CD14-positive monocyte (primary cell): Measurements from ENCODE around the gene GREB1L. TPM values are rescaled to one million over a fixed set of nuclear protein-coding genes. Genes with fewer than 3 reads are reported as not detected.

Source experiments
- DNase-seq, 3 donors: peaks; one replicate each; pipeline ENCODE4 v3.0.0-alpha.2; 2011 to 2022
- H2AFZ ChIP-seq: 2 replicates; pipeline ENCODE4 v1.6.0; 2012; ENCODE audit warnings: mild to moderate bottlenecking, low read depth, low read length, inconsistent platforms; ENCODE audit not compliant: insufficient read depth, poor library complexity, severe bottlenecking
- H3K27ac ChIP-seq, 2 donors: 1 replicate in 1 of 2; 2 replicates in 1 of 2; pipeline ENCODE4 v1.5.1; 2012 to 2013; ENCODE audit warnings: low read length in 2 of 2, control low read depth in 1 of 2, inconsistent platforms in 1 of 2, low read depth in 1 of 2, mild to moderate bottlenecking in 1 of 2
- H3K27me3 ChIP-seq, 2 donors: one replicate each; pipeline versions ENCODE4 v1.6.0 to v1.6.1; 2011 to 2013; ENCODE audit warnings: low read length in 2 of 2; ENCODE audit not compliant: control insufficient read depth in 2 of 2, insufficient read depth in 2 of 2
- H3K36me3 ChIP-seq, 2 donors: replicated peaks in 1 of 2; 1 replicate in 1 of 2; 2 replicates in 1 of 2; pipeline versions ENCODE4 v1.5.1 to v1.6.1; 2012 to 2013; ENCODE audit warnings: low read length in 2 of 2, control low read depth in 1 of 2, inconsistent platforms in 1 of 2, mild to moderate bottlenecking in 1 of 2; ENCODE audit not compliant: insufficient read depth in 2 of 2, control insufficient read depth in 1 of 2
- H3K4me1 ChIP-seq, 2 donors: 1 replicate in 1 of 2; 2 replicates in 1 of 2; pipeline versions ENCODE4 v1.5.1 to v1.6.1; 2012 to 2013; ENCODE audit warnings: low read length in 2 of 2, control low read depth in 1 of 2, inconsistent platforms in 1 of 2, mild to moderate bottlenecking in 1 of 2, moderate library complexity in 1 of 2; ENCODE audit not compliant: insufficient read depth in 2 of 2, control insufficient read depth in 1 of 2
- H3K4me2 ChIP-seq: replicated peaks from 2 replicates; pipeline ENCODE3; 2012; ENCODE audit warnings: low read length, moderate library complexity, mild to moderate bottlenecking; ENCODE audit not compliant: poor library complexity, severe bottlenecking; ENCODE audit errors: extremely low read depth
- H3K4me3 ChIP-seq, 3 experiments: fragments of 200-600 bp in 1 of 3; sonication (generic) in 1 of 3; replicated peaks in 1 of 3; 1 replicate in 2 of 3; 2 replicates in 1 of 3; pipeline ENCODE4 v1.5.1; 2011 to 2013; ENCODE audit warnings: low read length in 3 of 3, mild to moderate bottlenecking in 3 of 3, control low read depth in 2 of 3, low read depth in 2 of 3, inconsistent platforms in 1 of 3, moderate library complexity in 1 of 3
- H3K79me2 ChIP-seq: 2 replicates; pipeline ENCODE4 v1.6.0; 2012; ENCODE audit warnings: mild to moderate bottlenecking, control low read depth, inconsistent platforms, low read length, moderate library complexity; ENCODE audit not compliant: insufficient read depth
- H3K9ac ChIP-seq: 2 replicates; pipeline ENCODE4 v1.6.0; 2017; ENCODE audit warnings: low read length, mild to moderate bottlenecking; ENCODE audit not compliant: insufficient read depth, poor library complexity, severe bottlenecking
- H3K9me3 ChIP-seq, 2 donors: replicated peaks in 1 of 2; 1 replicate in 1 of 2; 2 replicates in 1 of 2; pipeline versions ENCODE4 v1.5.1 to v1.6.1; 2012 to 2013; ENCODE audit warnings: low read length in 2 of 2, control low read depth in 1 of 2; ENCODE audit not compliant: control insufficient read depth in 1 of 2, insufficient read depth in 1 of 2
- H4K20me1 ChIP-seq: 2 replicates; pipeline ENCODE4 v1.6.0; 2012; ENCODE audit warnings: mild to moderate bottlenecking, low read length, control low read depth, moderate library complexity; ENCODE audit not compliant: insufficient read depth
- H3K27ac Mint-ChIP-seq, 7 donors: one replicate each; pipeline ENCODE4 v1.8.0; 2020; ENCODE audit warnings: mild to moderate bottlenecking in 7 of 7, mixed read lengths in 7 of 7, moderate library complexity in 6 of 7, inconsistent platforms in 2 of 7
- H3K27me3 Mint-ChIP-seq, 3 donors: one replicate each; pipeline ENCODE4 v1.8.0; 2021 to 2022; ENCODE audit warnings: low read depth in 3 of 3, mild to moderate bottlenecking in 3 of 3, mixed read lengths in 3 of 3, moderate library complexity in 3 of 3, inconsistent platforms in 1 of 3
- H3K36me3 Mint-ChIP-seq, 2 donors: one replicate each; pipeline ENCODE4 v1.8.0; 2020; ENCODE audit warnings: mixed read lengths in 2 of 2, inconsistent platforms in 1 of 2, mild to moderate bottlenecking in 1 of 2
- H3K4me1 Mint-ChIP-seq: one replicate; pipeline ENCODE4 v1.8.0; 2020; ENCODE audit warnings: mild to moderate bottlenecking, mixed read lengths
- H3K4me3 Mint-ChIP-seq, 2 donors: one replicate each; pipeline ENCODE4 v1.8.0; 2020; ENCODE audit warnings: mild to moderate bottlenecking in 2 of 2, mixed read lengths in 2 of 2, moderate library complexity in 1 of 2
- H3K9me3 Mint-ChIP-seq, 7 donors: one replicate each; pipeline ENCODE4 v1.8.0; 2020 to 2022; ENCODE audit warnings: mixed read lengths in 7 of 7, mild to moderate bottlenecking in 6 of 7, moderate library complexity in 6 of 7, inconsistent platforms in 2 of 7
- CTCF ChIP-seq: fragments of 200-600 bp; IDR thresholded peaks from one replicate; pipeline ENCODE4 v1.8.0; 2022; ENCODE audit warnings: antibody characterized with exemption, mild to moderate bottlenecking
- WGBS: methylation state at CpG from one replicate; pipeline ENCODE4 v1.1.5; 2013; ENCODE audit warnings: missing lambda C conversion rate; ENCODE audit not compliant: insufficient coverage; 5-methylcytosine and 5-hydroxymethylcytosine counted together
- intact Hi-C, 2 donors: fragments of 100-400 bp; cut with micrococcal nuclease; formaldehyde crosslinking; loops; one replicate each; pipeline versions ENCODE4 v1.15.0 to v1.15.1; 2023
- polyA plus RNA-seq, 3 donors: library from polyadenylated mRNA; depleted of rRNA in 1 of 3; unstranded in 2 of 3; stranded (reverse) in 1 of 3; fragments of 300-500 nt in 2 of 3; fragments of >200 nt in 1 of 3; fragmentation: Illumina TruSeq in 2 of 3; gene quantifications; 1 replicate in 2 of 3; 2 replicates in 1 of 3; pipeline ENCODE4 v1.2.3, GENCODE V29; 2012 to 2021

The GREB1L gene
- polyA plus RNA-seq, 3 donors, result 0.02 to 0.03 TPM; not detected in 1

GRCh38 chr18:21387886-21388285 is 145.9 kb downstream of the GREB1L start:
- Mint-ChIP-seq H3K4me1 (no peaks in the 10 kb centered on the region), H3K4me3 (no peak overlapping the region), H3K27me3 (peaks cover 6 to 8% (median 7%) of the 10 kb centered on the region in 3 donors), H3K36me3 (no peaks in the 10 kb centered on the region), H3K9me3 (no peaks in the 10 kb centered on the region), H3K27ac (no peak overlapping the region)
- DNase-seq, result no peak
- H3K4me1 ChIP-seq, result no peaks in the 10 kb centered on the region
- intact Hi-C loops, result no loop called here
- no peaks in the 10 kb centered on the region for H4K20me1 ChIP-seq
- H3K27ac ChIP-seq, result no peak overlapping the region
- H3K4me3 ChIP-seq, result no peak overlapping the region
- H2AFZ ChIP-seq, result no peak overlapping the region
- H3K9ac ChIP-seq, result no peak overlapping the region
- WGBS, result no CpG with 5 or more reads among the region's 2 CpGs
- H3K27me3 ChIP-seq, result no peaks in the 10 kb centered on the region
- no peaks in the 10 kb centered on the region for H3K9me3 ChIP-seq
- no peaks in the 10 kb centered on the region for H3K36me3 ChIP-seq
- no peak overlapping the region for H3K4me2 ChIP-seq
- H3K79me2 ChIP-seq, result no peaks in the 10 kb centered on the region
- TF ChIP-seq CTCF, result no peak

GRCh38 chr18:21389283-21389682 is 147.3 kb downstream of the GREB1L start:
- peaks cover 4 to 8% (median 6%) of the 10 kb centered on the region in 3 donors for H3K27me3 Mint-ChIP-seq
- Histone ChIP-seq H3K36me3 (no peaks in the 10 kb centered on the region), H3K4me3 (no peak overlapping the region), H4K20me1 (no peaks in the 10 kb centered on the region), H3K79me2 (no peaks in the 10 kb centered on the region), H2AFZ (no peak overlapping the region), H3K4me1 (no peaks in the 10 kb centered on the region), H3K9ac (no peak overlapping the region), H3K9me3 (no peaks in the 10 kb centered on the region), H3K4me2 (no peak overlapping the region), H3K27me3 (no peaks in the 10 kb centered on the region), H3K27ac (no peak overlapping the region)
- H3K4me3 Mint-ChIP-seq, result no peak overlapping the region
- intact Hi-C loops, result no loop called here
- H3K9me3 Mint-ChIP-seq, result peaks cover 0 to 3% (median 0%) of the 10 kb centered on the region in 7 donors
- no peak overlapping the region for H3K27ac Mint-ChIP-seq
- no peak for TF ChIP-seq CTCF
- no peak for DNase-seq
- WGBS, result no CpG with 5 or more reads among the region's 2 CpGs
- H3K4me1 Mint-ChIP-seq, result no peaks in the 10 kb centered on the region
- H3K36me3 Mint-ChIP-seq, result no peaks in the 10 kb centered on the region
